Transverse colon (tissue), 4 donors: Measurements from ENCODE around the gene IHH.

Experiments used
- CTCF ChIP-seq, 5 experiments: fragments of 200-600 bp in 3 of 5; fragments of 450-650 bp in 2 of 5; sonication (generic) in 3 of 5; IDR thresholded peaks; 1 replicate in 2 of 5; 2 replicates in 3 of 5; pipeline ENCODE4 v1.5.1; 2016 to 2017; ENCODE audit warnings: antibody characterized with exemption in 5 of 5, inconsistent platforms in 3 of 5, mild to moderate bottlenecking in 2 of 5, moderate library complexity in 1 of 5
- EP300 ChIP-seq: sonication (generic); formaldehyde crosslinking; IDR thresholded peaks from one replicate; pipeline ENCODE4 v1.6.1; 2017; ENCODE audit warnings: antibody characterized with exemption, low read depth
- POLR2A ChIP-seq: fragments of 450-650 bp; IDR thresholded peaks from one replicate; pipeline ENCODE4 v1.6.1; 2016; ENCODE audit warnings: antibody characterized with exemption, mild to moderate bottlenecking, moderate library complexity
- POLR2AphosphoS5 ChIP-seq, 3 donors: sonication (generic); formaldehyde crosslinking; IDR thresholded peaks; one replicate each; pipeline ENCODE4 v1.6.1; 2016; ENCODE audit warnings: antibody characterized with exemption in 3 of 3

DNA sequence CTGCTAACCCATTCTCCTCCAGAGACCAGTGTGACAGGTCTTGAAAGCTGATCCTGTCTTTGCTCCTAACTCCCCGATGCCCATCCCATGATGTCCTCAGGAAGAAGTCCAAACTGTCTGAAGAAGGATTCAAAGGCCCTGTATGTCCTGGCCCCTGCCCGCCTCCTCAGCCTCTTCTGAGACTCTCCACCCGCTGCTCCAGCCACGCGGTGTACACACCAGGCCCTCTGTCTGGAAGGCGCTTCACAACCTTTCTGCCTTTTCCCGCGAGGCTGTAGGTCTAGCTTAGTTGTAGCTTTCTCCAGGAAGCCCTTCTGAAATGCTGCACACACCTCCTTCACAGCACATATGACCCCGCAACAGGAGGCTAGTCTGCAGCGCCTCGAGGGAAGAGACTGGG, 44.0 kb downstream of the IHH start:
- no peak for TF ChIP-seq EP300
- no peak for TF ChIP-seq CTCF (IDR thresholded peaks at IDR 0.05)
- no peak for TF ChIP-seq POLR2A
- TF ChIP-seq POLR2AphosphoS5 (IDR thresholded peaks at IDR 0.05) = no peak
